Right lobe of liver (tissue), 4 donors: Measurements from ENCODE around the gene CEP164.

Experiments
- CTCF ChIP-seq, 4 donors: fragments of 200-600 bp in 3 of 4; fragments of 450-650 bp in 1 of 4; IDR thresholded peaks; one replicate each; pipeline versions ENCODE4 v1.5.1 to v1.8.0; 2016 to 2022; ENCODE audit warnings: antibody characterized with exemption in 4 of 4, mild to moderate bottlenecking in 2 of 4
- POLR2A ChIP-seq: fragments of 450-650 bp; IDR thresholded peaks from one replicate; pipeline ENCODE4 v1.6.1; 2017; ENCODE audit warnings: antibody characterized with exemption, mild to moderate bottlenecking
- donor health status: DM: no; HTN: no; CAD: no.
- donor health status: DM: no; HTN: no; CAD: no.
- donor health status: DM: no; HTN: yes; CAD: no.

GRCh38 chr11:117442869-117443239 is 115.2 kb downstream of the CEP164 start:
- TF ChIP-seq CTCF (IDR thresholded peaks at IDR 0.05) = no peak
- no peak for TF ChIP-seq POLR2A
